ENCODE results near the gene FAM53B.

Gene FAM53B

GRCh38 chr10:124645467-124646095 lies 98.6 kb downstream of the FAM53B start:
- Histone ChIP-seq H2BK12ac (ENCODE audit: low read length in 2 of 2) (no peak overlapping the region), H3K14ac (ENCODE audit: low read length in 2 of 2) (no peak overlapping the region), H3K27ac (ENCODE audit: low read length, poor library complexity, severe bottlenecking) (no peak overlapping the region), H2AFZ (ENCODE audit: low read depth, low read length) (no peak overlapping the region), H4K8ac (ENCODE audit: low read length) (no peak overlapping the region), H3K4me1 (ENCODE audit: control insufficient read depth, insufficient read depth, low read depth, low read length) (peaks cover 36% of the 10 kb centered on the region), H3K23ac (ENCODE audit: low read length in 2 of 2) (no peak overlapping the region), H3K27me3 (ENCODE audit: control insufficient read depth in 1 of 2, insufficient read depth in 1 of 2, low read length in 2 of 2) (no peaks in the 10 kb centered on the region), H2BK120ac (ENCODE audit: low read depth, low read length) (no peak overlapping the region), H3K4ac (ENCODE audit: low read depth in 1 of 2, low read length in 2 of 2) (no peak overlapping the region), H2BK5ac (ENCODE audit: low read depth, low read length, poor library complexity, severe bottlenecking) (no peak overlapping the region), H2BK15ac (ENCODE audit: low read depth, poor library complexity, severe bottlenecking) (no peak overlapping the region), H3K36me3 (ENCODE audit: control insufficient read depth in 1 of 2, insufficient read depth in 2 of 2, low read depth in 1 of 2, low read length in 2 of 2) (peaks cover 3 to 11% of the 10 kb centered on the region in 2 experiments), H3K4me2 (ENCODE audit: low read length, poor library complexity, severe bottlenecking) (no peak overlapping the region), H3K4me3 (ENCODE audit: insufficient read depth in 1 of 2, low read depth in 1 of 2, low read length in 2 of 2) (peak overlapping the region in 1 of 2 experiments; percentile 58), H3K79me1 (replicated peaks; ENCODE audit: low read length, poor library complexity, severe bottlenecking) (peaks cover 58% of the 10 kb centered on the region), H4K91ac (ENCODE audit: low read length) (no peak overlapping the region), H2AK5ac (ENCODE audit: low read length, severe bottlenecking) (no peak overlapping the region), H3K9ac (ENCODE audit: low read length) (peak overlapping the region; percentile 69), H3K9me3 (ENCODE audit: control insufficient read depth, low read length) (no peaks in the 10 kb centered on the region), H3K18ac (ENCODE audit: low read depth in 1 of 2, low read length in 2 of 2) (no peak overlapping the region)
- WGBS: 96% methylated on average over 13 of the region's 13 CpGs
- DNase-seq: no peak

- Histone ChIP-seq H3K4me3 (ENCODE audit: insufficient read depth in 1 of 2, low read depth in 1 of 2, low read length in 2 of 2) (no peak overlapping the region), H2BK120ac (ENCODE audit: low read depth, low read length) (no peak overlapping the region), H4K91ac (ENCODE audit: low read length) (no peak overlapping the region), H3K27ac (ENCODE audit: low read length, poor library complexity, severe bottlenecking) (no peak overlapping the region), H3K4me2 (ENCODE audit: low read length, poor library complexity, severe bottlenecking) (no peak overlapping the region), H2BK15ac (ENCODE audit: low read depth, poor library complexity, severe bottlenecking) (no peak overlapping the region), H3K9ac (ENCODE audit: low read length) (no peak overlapping the region), H2AK5ac (ENCODE audit: low read length, severe bottlenecking) (no peak overlapping the region), H3K79me1 (replicated peaks; ENCODE audit: low read length, poor library complexity, severe bottlenecking) (peaks cover 56% of the 10 kb centered on the region), H3K4ac (ENCODE audit: low read depth in 1 of 2, low read length in 2 of 2) (no peak overlapping the region), H3K4me1 (ENCODE audit: control insufficient read depth, insufficient read depth, low read depth, low read length) (peaks cover 34% of the 10 kb centered on the region), H2AFZ (ENCODE audit: low read depth, low read length) (no peak overlapping the region), H3K27me3 (ENCODE audit: control insufficient read depth in 1 of 2, insufficient read depth in 1 of 2, low read length in 2 of 2) (no peaks in the 10 kb centered on the region), H4K8ac (ENCODE audit: low read length) (no peak overlapping the region), H3K9me3 (ENCODE audit: control insufficient read depth, low read length) (no peaks in the 10 kb centered on the region), H2BK12ac (ENCODE audit: low read length in 2 of 2) (no peak overlapping the region), H3K23ac (ENCODE audit: low read length in 2 of 2) (no peak overlapping the region), H3K18ac (ENCODE audit: low read depth in 1 of 2, low read length in 2 of 2) (no peak overlapping the region), H2BK5ac (ENCODE audit: low read depth, low read length, poor library complexity, severe bottlenecking) (no peak overlapping the region), H3K14ac (ENCODE audit: low read length in 2 of 2) (peak overlapping the region in 1 of 2 experiments; percentile 23), H3K36me3 (ENCODE audit: control insufficient read depth in 1 of 2, insufficient read depth in 2 of 2, low read depth in 1 of 2, low read length in 2 of 2) (peaks cover 3 to 11% of the 10 kb centered on the region in 2 experiments)
- DNase-seq: no peak
- 97% methylated on average over 8 of the region's 10 CpGs for WGBS
These were observed 99.3 kb downstream of the FAM53B start for GRCh38 chr10:124644771-124645415.

- Histone ChIP-seq H2AFZ (ENCODE audit: low read depth, low read length) (no peak overlapping the region), H3K18ac (ENCODE audit: low read depth in 1 of 2, low read length in 2 of 2) (no peak overlapping the region), H3K27ac (ENCODE audit: low read length, poor library complexity, severe bottlenecking) (no peak overlapping the region), H4K8ac (ENCODE audit: low read length) (no peak overlapping the region), H3K4ac (ENCODE audit: low read depth in 1 of 2, low read length in 2 of 2) (no peak overlapping the region), H3K9me3 (ENCODE audit: control insufficient read depth, low read length) (no peaks in the 10 kb centered on the region), H4K91ac (ENCODE audit: low read length) (no peak overlapping the region), H2AK5ac (ENCODE audit: low read length, severe bottlenecking) (no peak overlapping the region), H3K4me2 (ENCODE audit: low read length, poor library complexity, severe bottlenecking) (no peak overlapping the region), H2BK12ac (ENCODE audit: low read length in 2 of 2) (no peak overlapping the region), H3K36me3 (ENCODE audit: control insufficient read depth in 1 of 2, insufficient read depth in 2 of 2, low read depth in 1 of 2, low read length in 2 of 2) (peaks cover 3 to 11% of the 10 kb centered on the region in 2 experiments), H3K4me1 (ENCODE audit: control insufficient read depth, insufficient read depth, low read depth, low read length) (peaks cover 32% of the 10 kb centered on the region), H3K23ac (ENCODE audit: low read length in 2 of 2) (no peak overlapping the region), H2BK120ac (ENCODE audit: low read depth, low read length) (no peak overlapping the region), H3K4me3 (ENCODE audit: insufficient read depth in 1 of 2, low read depth in 1 of 2, low read length in 2 of 2) (no peak overlapping the region), H3K9ac (ENCODE audit: low read length) (no peak overlapping the region), H2BK5ac (ENCODE audit: low read depth, low read length, poor library complexity, severe bottlenecking) (no peak overlapping the region), H3K14ac (ENCODE audit: low read length in 2 of 2) (no peak overlapping the region), H3K27me3 (ENCODE audit: control insufficient read depth in 1 of 2, insufficient read depth in 1 of 2, low read length in 2 of 2) (no peaks in the 10 kb centered on the region), H3K79me1 (replicated peaks; ENCODE audit: low read length, poor library complexity, severe bottlenecking) (peaks cover 53% of the 10 kb centered on the region), H2BK15ac (ENCODE audit: low read depth, poor library complexity, severe bottlenecking) (no peak overlapping the region)
- WGBS: 95% methylated on average over 3 of the region's 4 CpGs
- DNase-seq: no peak
These were observed 99.9 kb downstream of the FAM53B start for GRCh38 chr10:124644236-124644635.

DNA sequence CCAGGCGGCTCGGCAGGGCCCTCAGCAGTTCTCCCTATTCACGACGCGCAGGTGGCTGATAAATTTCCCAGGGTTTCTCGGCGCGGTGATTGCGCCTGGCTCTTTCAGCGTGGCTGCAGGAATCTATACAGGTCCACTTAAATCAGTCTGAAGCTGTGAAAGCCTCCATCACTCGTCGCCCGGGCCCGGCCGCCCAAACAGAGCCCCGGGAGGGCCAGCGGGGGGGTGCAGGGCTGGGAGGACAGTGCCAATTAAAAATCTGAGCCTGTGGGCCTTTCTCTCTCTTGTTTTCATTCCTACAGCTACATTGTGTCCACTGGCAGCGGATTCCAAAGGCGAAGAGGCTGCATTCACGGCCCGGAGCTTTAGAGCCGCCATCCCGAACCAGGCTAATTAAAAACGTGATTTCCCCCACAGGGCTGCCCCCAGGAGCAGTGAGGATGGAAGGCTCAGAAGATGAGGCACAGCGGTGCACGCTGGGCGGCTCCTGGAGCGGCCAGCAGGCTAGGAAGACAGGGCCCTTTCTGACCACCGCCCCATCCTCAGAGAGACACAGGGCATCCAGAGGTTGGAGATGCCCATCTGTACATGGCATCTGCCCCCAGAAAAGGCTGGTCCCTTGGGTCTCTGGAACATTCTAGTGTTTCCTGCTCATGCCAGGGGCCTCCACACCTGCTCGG lies 100.7 kb downstream of the FAM53B start:
- Histone ChIP-seq H3K4ac (ENCODE audit: low read depth in 1 of 2, low read length in 2 of 2) (no peak overlapping the region), H3K18ac (ENCODE audit: low read depth in 1 of 2, low read length in 2 of 2) (no peak overlapping the region), H3K36me3 (ENCODE audit: control insufficient read depth in 1 of 2, insufficient read depth in 2 of 2, low read depth in 1 of 2, low read length in 2 of 2) (peaks cover 3 to 13% of the 10 kb centered on the region in 2 experiments), H2BK120ac (ENCODE audit: low read depth, low read length) (no peak overlapping the region), H3K27ac (ENCODE audit: low read length, poor library complexity, severe bottlenecking) (no peak overlapping the region), H2BK5ac (ENCODE audit: low read depth, low read length, poor library complexity, severe bottlenecking) (no peak overlapping the region), H3K79me1 (replicated peaks; ENCODE audit: low read length, poor library complexity, severe bottlenecking) (peaks cover 60% of the 10 kb centered on the region), H3K9ac (ENCODE audit: low read length) (no peak overlapping the region), H2AK5ac (ENCODE audit: low read length, severe bottlenecking) (no peak overlapping the region), H3K4me1 (ENCODE audit: control insufficient read depth, insufficient read depth, low read depth, low read length) (peaks cover 26% of the 10 kb centered on the region), H4K8ac (ENCODE audit: low read length) (no peak overlapping the region), H4K91ac (ENCODE audit: low read length) (no peak overlapping the region), H2BK12ac (ENCODE audit: low read length in 2 of 2) (no peak overlapping the region), H3K4me3 (ENCODE audit: insufficient read depth in 1 of 2, low read depth in 1 of 2, low read length in 2 of 2) (no peak overlapping the region), H3K4me2 (ENCODE audit: low read length, poor library complexity, severe bottlenecking) (no peak overlapping the region), H3K14ac (ENCODE audit: low read length in 2 of 2) (no peak overlapping the region), H2AFZ (ENCODE audit: low read depth, low read length) (no peak overlapping the region), H3K23ac (ENCODE audit: low read length in 2 of 2) (no peak overlapping the region), H3K9me3 (ENCODE audit: control insufficient read depth, low read length) (no peaks in the 10 kb centered on the region), H3K27me3 (ENCODE audit: control insufficient read depth in 1 of 2, insufficient read depth in 1 of 2, low read length in 2 of 2) (no peaks in the 10 kb centered on the region), H2BK15ac (ENCODE audit: low read depth, poor library complexity, severe bottlenecking) (no peak overlapping the region)
- DNase-seq: no peak
- WGBS: 96% methylated on average over 30 of the region's 30 CpGs
